GM12878 (cell line): Measurements from ENCODE around the gene SMPD3. TPM values are rescaled to one million over a fixed set of nuclear protein-coding genes. Genes with fewer than 3 reads are reported as not detected.

Experiments used
- ATF2 ChIP-seq: IDR thresholded peaks from 2 replicates; pipeline ENCODE4 v1.6.1; 2012; ENCODE audit warnings: low read length, inconsistent platforms
- BHLHE40 ChIP-seq, 2 experiments: fragments of 450-650 bp in 1 of 2; IDR thresholded peaks; 2 replicates each; pipeline ENCODE4 v1.6.1; 2011 to 2017; ENCODE audit warnings: low read depth in 2 of 2, borderline replicate concordance in 1 of 2, improper control_type of control experiment in 1 of 2, low read length in 1 of 2, mild to moderate bottlenecking in 1 of 2
- CHD2 ChIP-seq: IDR thresholded peaks from 2 replicates; pipeline ENCODE4 v1.6.1; 2011; ENCODE audit warnings: low read depth, low read length, improper control_type of control experiment, borderline replicate concordance
- CUX1 ChIP-seq: IDR thresholded peaks from 2 replicates; pipeline ENCODE4 v1.6.1; 2012; ENCODE audit warnings: improper control_type of control experiment, low read depth, low read length; ENCODE audit not compliant: insufficient replicate concordance
- DPF2 ChIP-seq: fragments of 450-650 bp; IDR thresholded peaks from 2 replicates; pipeline ENCODE4 v1.6.1; 2017; ENCODE audit warnings: mild to moderate bottlenecking
- EED ChIP-seq: sonication (generic); IDR thresholded peaks from 2 replicates; pipeline ENCODE4 v1.6.1; 2016; ENCODE audit warnings: antibody characterized with exemption, low read depth
- IKZF2 ChIP-seq, 2 experiments: fragments of 450-650 bp; IDR thresholded peaks; 2 replicates each; pipeline ENCODE4 v1.6.1; 2017; ENCODE audit warnings: mild to moderate bottlenecking in 2 of 2, moderate library complexity in 2 of 2
- IRF4 ChIP-seq: IDR thresholded peaks from 2 replicates; pipeline ENCODE4 v1.6.1; 2011; ENCODE audit warnings: low read depth, low read length
- IRF5 ChIP-seq: fragments of 450-650 bp; IDR thresholded peaks from 2 replicates; pipeline ENCODE4 v1.6.1; 2017; ENCODE audit warnings: borderline replicate concordance
- MEF2B ChIP-seq: fragments of 450-650 bp; IDR thresholded peaks from 2 replicates; pipeline ENCODE4 v1.6.1; 2018; ENCODE audit warnings: mild to moderate bottlenecking, moderate library complexity; ENCODE audit not compliant: partially characterized antibody, poor library complexity, severe bottlenecking
- MTA2 ChIP-seq: fragments of 450-650 bp; IDR thresholded peaks from 2 replicates; pipeline ENCODE4 v1.6.1; 2016; ENCODE audit warnings: low read depth, mild to moderate bottlenecking, moderate library complexity
- SIN3A ChIP-seq: IDR thresholded peaks from 2 replicates; pipeline ENCODE4 v1.6.1; 2012; ENCODE audit warnings: low read depth, low read length, improper control_type of control experiment
- SKIL ChIP-seq: fragments of 450-650 bp; IDR thresholded peaks from 2 replicates; pipeline ENCODE4 v1.6.1; 2017; ENCODE audit warnings: mild to moderate bottlenecking, low read depth, inconsistent platforms; ENCODE audit not compliant: poor library complexity, severe bottlenecking
- SMAD5 ChIP-seq: IDR thresholded peaks from 2 replicates; pipeline ENCODE4 v1.6.1; 2016; ENCODE audit warnings: antibody characterized with exemption, low read depth
- polyA plus RNA-seq, 11 experiments: library from polyadenylated mRNA; depleted of rRNA in 4 of 11; unstranded in 6 of 11; stranded (reverse) in 5 of 11; fragments of >200 nt; fragmentation: Nextera tagmentation in 4 of 11; fragmentation: Illumina TruSeq in 1 of 11; extraction: Ambion mirVana in 4 of 11; extraction: Trizol in 1 of 11; gene quantifications; 1 replicate in 1 of 11; 2 replicates in 10 of 11; pipeline versions ENCODE4 v1.2.1 to v1.2.3, GENCODE V29; 2011 to 2016; ENCODE audit warnings: inconsistent platforms in 2 of 11, missing spikeins in 2 of 11, low read depth in 1 of 11
- total RNA-seq, 4 experiments: library from RNA; depleted of rRNA in 3 of 4; stranded (reverse); fragments of >200 nt in 3 of 4; fragmentation: Illumina TruSeq in 1 of 4; extraction: Trizol in 1 of 4; gene quantifications; 2 replicates each; pipeline versions ENCODE4 v1.2.1 to v1.2.3, GENCODE V29; 2013 to 2021
- TF ChIP-seq, protein P1 (sequence below): IDR thresholded peaks from 2 replicates; pipeline ENCODE4 v1.6.1; 2011; ENCODE audit warnings: low read depth, low read length, improper control_type of control experiment, borderline replicate concordance
- TF ChIP-seq, protein P2 (sequence below): fragments of 450-650 bp; IDR thresholded peaks from 2 replicates; pipeline ENCODE4 v1.6.1; 2016; ENCODE audit warnings: mild to moderate bottlenecking

The SMPD3 gene
- total and polyA plus RNA-seq, 10 of the 15 experiments (the other 5 are each of a cell fraction or from before 2014, with no cell fraction given) = 0.04 to 2.0 (median 1.2) TPM

DNA sequence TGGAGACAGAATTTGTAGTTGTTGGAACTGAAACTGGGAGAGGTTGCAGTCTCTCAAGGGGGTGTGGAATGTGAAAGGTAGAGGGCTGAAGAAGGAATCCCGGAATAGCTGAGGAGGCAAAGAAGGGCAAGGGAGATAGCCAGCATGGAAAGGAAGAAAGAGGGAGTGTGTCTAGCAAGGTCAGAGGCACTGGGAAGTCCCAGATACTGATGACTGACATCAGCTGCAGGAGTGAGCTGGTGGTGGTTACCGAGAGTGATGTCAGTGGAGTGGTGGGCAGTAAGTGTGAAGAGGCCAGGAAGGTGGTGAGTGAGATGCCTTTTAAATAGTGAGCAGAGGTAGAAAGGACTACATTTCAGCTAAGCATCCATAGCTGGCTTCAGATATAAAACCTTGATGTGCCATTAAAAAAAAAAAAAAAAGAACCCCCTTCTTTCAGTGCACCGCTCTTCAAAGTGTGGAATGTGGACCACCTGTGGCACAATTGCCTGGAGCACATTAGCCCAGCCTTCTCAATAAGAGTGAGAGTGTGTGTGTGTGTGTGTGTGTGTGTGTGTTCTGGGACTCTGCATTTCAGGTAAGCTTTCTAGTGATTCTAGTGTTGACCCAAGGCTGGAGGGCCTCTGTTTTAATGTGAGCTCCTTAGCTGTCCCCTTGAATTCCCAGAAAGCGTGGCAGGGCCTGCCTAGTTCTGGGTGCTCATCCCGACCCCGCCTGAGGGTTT lies 129.0 kb downstream of the SMPD3 start (continued):
- TF ChIP-seq IRF4 (0 out of 2 replicates have a peak, but pooled peaks have one; percentile 31), MTA2 (peak; percentile 76), BHLHE40 (IDR thresholded peaks at IDR 0.05; ENCODE audit: borderline replicate concordance in 1 of 2, low read depth in 2 of 2, low read length in 1 of 2) (peak in 1 of 2 experiments; percentile 61; a peak in 2 of 4 replicates), SKIL (peak; percentile 16), SIN3A (peak; percentile 52; the same call in 1 of the 2 replicates), MEF2B (no peak), EED (peak; percentile 44; the same call in 1 of the 2 replicates), CUX1 (no peak), IRF5 (peak; percentile 30; the same call in 1 of the 2 replicates), ATF2 (peak; percentile 71), DPF2 (peak; percentile 84), CHD2 (0 out of 2 replicates have a peak, but pooled peaks have one; percentile 17), SMAD5 (no peak), IKZF2 (IDR thresholded peaks at IDR 0.05) (peak; percentile 64 to 80; a peak in 3 of 4 replicates)
- TF ChIP-seq, protein P1, sequence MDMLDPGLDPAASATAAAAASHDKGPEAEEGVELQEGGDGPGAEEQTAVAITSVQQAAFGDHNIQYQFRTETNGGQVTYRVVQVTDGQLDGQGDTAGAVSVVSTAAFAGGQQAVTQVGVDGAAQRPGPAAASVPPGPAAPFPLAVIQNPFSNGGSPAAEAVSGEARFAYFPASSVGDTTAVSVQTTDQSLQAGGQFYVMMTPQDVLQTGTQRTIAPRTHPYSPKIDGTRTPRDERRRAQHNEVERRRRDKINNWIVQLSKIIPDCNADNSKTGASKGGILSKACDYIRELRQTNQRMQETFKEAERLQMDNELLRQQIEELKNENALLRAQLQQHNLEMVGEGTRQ = no peak
- TF ChIP-seq, protein P2, sequence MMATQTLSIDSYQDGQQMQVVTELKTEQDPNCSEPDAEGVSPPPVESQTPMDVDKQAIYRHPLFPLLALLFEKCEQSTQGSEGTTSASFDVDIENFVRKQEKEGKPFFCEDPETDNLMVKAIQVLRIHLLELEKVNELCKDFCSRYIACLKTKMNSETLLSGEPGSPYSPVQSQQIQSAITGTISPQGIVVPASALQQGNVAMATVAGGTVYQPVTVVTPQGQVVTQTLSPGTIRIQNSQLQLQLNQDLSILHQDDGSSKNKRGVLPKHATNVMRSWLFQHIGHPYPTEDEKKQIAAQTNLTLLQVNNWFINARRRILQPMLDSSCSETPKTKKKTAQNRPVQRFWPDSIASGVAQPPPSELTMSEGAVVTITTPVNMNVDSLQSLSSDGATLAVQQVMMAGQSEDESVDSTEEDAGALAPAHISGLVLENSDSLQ = peak; percentile 94
